ENCODE measurements around the gene C13orf46.
"Not testable (repeated sequence)": the region's sequence is repeated elsewhere in the genome, so short reads cannot be mapped to it uniquely, and the experiment has no call there.

C13orf46 gene

GRCh38 chr13:113991676-113992179 is 17.9 kb upstream of the C13orf46 start:
- DNase-seq, result no peak

- DNase-seq, result no peak
Observed at GRCh38 chr13:113991191-113991669, 17.4 kb upstream of the C13orf46 start.

DNA sequence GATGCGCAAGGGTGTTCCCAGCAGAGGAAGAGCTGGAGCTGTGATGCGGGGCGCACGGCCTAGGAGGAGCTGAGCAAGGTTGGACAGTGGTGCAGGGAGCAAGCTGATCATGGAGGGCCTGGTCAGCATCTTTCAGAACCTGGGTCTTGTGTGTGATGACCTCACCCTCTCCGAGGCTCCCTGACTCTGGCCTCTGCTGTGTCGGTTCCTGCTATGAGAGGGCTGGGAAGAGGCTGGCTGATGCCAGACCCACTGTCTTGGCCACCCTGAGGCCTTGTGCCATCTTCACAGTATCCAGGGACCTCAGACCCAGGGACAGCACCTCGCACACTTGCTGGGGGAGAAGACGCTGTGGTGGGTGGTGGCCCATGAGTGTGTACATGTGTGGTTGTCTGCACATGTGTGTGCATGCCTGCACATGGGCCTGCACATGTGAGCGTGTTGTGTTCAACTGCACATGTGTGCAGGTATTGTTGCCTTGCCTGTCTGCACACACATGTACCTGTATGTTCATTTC is 16.5 kb upstream of the C13orf46 start:
- no peak for DNase-seq

DNA sequence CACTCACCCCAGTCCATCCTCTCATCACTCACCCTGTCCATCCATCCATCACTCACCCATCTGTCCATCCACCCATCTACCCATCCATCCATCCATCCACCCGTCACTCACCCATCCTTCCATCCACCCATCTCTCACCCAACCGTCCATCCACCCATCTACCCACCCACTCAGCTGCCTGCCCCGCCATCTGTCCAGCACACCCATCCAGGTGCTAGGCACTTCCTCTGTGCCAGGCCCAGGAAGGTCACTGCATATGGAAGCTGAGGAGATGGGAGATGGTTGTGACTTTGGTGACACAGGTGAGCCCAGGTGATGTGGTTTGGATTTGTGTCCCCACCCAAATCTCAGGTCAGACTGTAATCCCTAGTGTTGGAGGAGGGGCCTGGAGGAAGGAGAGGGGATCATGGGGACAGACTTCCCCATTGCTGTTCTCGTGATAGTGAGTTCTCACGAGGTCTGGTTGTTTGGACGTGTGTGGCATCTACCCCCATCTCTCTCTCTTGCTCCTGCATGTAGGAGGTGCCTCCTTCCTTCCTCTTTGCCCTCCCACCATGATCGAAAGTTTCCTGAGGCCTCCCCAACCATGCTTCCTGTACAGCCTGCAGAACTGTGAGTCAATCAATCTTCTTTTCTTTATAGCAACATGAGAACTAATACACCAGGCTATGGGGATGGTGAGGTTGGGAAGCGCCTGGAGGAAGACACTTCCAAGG is 15.9 kb upstream of the C13orf46 start:
- DNase-seq, result no peak

DNA sequence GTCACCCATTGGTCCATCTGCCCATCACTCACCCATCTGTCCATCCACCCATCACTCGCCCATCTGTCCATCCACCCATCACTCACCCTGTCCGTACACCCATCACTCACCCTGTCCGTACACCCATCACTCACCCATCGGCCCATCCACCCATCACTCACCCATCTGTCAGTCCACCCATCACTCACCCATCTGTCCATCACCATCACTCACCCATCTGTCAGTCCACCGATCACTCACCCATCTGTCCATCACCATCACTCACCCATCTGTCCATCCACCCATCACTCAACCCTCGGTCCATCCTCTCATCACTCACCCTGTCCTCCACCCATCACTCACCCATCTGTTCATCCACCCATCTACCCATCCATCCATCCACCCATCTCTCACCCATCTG is 15.0 kb upstream of the C13orf46 start:
- not testable (repeated sequence) for DNase-seq

DNA sequence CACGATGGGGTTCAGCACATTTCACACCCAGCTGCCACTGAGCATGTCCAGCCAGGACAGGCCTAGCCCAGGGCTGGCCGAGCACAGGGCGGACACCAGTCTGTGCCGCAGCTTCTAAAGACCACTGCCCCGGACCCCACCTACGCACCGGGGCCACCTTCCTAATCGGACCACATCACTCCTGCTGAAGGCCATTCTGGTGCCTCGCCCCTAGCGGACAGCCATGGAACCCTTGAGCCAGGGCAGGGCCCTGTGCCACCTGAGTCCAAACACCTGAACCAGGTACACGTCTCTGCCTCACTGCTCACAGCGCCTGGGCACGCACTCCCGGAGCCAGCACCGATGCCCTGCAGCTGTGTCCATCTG is 8.4 kb upstream of the C13orf46 start:
- DNase-seq, result no peak

DNA sequence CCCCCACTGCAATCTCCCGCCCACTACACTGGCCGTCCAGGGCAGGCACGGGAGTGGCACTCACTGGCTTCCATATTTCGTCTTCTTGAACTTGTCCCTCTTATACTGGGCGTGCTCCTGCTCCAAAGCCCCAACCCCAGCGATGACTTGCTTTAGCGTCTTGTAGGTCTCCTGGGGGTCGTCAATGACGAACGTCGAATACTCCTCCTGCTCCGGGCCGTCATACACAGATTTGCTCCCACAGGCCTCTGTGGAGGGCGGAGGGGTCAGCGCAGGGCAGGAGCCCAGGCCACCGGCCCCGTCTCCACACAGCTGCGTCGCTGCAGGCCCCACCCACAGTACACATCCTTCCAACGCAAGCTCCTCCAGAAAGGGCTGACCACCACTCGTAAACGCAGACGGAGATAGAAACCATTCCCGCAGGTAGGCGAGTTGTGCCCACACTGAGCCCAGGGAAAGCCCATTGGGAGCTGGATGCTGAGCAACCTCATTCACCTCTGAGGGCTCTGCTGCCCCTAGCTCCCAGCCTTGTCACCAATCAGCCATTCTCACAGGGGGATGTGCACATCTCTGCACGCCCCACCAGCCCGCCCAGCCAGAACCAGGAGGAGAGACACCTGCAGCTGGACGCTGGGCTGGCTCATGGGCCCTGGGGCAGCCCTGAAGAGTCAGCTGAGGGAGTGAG is 7.9 kb upstream of the C13orf46 start:
- no peak for DNase-seq

DNA sequence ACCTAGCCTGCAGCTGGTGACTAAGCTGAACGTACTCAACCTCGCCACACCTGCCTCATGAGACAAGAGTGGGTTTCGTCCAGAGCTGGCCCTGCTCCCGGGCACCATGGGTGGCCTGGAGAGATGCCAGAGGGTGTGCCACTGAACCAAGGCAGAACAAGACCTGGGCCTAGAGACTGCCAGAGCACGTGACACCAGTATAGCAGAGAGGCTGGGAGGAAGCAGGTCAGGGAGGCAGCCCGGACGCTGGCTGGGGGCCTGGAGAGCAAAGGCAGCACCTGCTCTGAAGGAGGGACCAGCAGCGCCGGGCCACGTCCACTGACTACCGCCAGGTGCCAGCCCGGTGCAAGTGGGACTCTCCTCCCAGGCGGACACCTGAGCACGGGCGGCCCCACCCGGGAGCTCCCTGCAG is 7.3 kb upstream of the C13orf46 start:
- no peak for DNase-seq

DNA sequence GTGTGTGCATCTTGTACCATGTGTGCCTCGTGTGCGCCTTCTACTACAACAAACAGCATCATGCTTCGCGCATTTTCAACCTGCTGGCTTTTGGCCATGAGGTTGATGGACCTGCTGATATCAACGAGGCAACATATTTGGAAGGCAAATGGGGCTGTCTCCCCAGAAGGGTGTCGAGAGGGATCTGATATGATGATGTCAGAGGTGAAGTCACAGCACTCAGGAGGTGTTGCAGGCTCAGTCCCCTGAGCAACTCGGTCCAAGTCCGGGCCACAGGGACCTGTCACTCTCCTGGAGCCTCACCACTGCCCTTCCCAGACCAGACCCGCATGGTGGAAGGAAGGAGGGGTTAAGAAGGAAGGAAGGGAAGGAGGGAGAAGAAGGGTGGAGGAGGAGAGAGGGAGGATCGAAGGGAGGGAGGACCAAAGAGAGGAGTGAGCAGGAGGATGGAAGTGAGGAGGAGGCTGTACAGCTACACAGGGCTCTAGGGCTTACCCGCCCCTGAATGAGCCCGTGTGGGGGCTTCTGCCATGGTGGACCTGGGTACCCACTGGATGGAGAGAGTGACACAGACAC is 6.7 kb upstream of the C13orf46 start:
- no peak for DNase-seq

- DNase-seq, result no peak
Observed at GRCh38 chr13:113979791-113980471, 6.1 kb upstream of the C13orf46 start.

GRCh38 chr13:113978741-113979481 is 5.0 kb upstream of the C13orf46 start:
- DNase-seq, result no peak

DNA sequence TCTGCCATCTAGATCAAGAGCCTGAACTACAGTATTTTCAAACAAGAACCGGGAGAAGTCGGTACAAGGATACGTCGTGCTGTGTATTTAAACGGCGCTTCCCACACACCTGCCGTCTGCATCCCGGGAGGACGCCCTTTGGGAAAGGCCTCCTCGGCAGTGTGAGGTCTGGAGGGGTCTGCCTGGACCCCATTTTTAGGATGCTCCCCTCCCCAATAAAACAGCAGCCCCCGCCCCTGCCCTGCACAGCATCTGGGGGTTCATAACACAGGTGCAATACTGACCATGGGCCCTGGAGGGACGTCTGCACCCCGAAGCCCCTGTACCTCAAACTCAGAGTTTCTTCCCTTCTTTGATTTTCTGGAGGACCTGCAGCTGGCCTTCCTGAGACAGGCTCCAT is 4.1 kb upstream of the C13orf46 start:
- no peak for DNase-seq

DNA sequence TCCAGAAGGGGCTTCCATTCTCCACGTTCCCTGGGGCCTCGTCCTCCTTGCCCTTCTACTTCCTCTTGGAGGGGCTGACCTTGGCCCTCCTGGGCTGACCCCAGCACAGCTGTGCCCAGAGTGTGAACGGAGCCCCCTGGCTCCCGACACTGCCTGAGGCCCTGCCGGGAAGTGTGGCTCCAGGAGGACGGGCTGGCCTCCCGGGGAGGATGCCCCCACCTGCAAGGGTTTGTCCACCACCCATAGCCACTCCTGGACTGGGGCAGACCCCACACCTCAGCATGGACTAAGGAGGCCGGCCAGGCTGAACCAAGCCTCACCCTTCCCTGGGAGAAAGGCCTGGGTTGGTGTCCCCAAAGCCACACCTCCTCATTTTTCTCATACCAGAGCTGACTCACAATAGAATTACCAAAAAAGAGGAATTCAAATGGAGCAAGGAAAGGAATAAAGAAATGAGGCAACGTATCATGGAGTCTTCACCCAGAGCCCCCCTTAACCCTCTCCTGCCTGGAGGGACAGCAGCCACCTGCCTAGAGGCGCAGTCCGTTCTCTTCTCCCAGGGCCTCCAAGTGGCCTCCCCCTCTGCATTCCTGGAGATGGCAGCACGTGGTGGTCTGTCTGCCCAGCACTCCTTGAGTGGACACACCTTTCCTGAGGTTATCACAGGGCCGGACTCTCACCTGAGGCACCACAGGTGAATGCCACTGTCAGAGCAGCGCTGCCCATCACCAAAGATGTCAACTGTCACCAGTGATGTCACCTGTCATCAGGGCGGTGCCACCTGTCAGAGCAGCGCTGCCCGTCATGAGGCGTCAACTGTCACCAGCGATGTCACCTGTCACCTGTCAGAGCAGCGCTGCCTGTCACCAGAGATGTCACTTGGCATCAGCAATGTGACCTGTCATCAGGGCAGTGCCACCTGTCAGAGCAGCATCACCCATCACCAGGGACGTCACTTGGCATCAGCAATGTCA is 3.1 kb upstream of the C13orf46 start:
- DNase-seq, result peak; percentile 84

DNA sequence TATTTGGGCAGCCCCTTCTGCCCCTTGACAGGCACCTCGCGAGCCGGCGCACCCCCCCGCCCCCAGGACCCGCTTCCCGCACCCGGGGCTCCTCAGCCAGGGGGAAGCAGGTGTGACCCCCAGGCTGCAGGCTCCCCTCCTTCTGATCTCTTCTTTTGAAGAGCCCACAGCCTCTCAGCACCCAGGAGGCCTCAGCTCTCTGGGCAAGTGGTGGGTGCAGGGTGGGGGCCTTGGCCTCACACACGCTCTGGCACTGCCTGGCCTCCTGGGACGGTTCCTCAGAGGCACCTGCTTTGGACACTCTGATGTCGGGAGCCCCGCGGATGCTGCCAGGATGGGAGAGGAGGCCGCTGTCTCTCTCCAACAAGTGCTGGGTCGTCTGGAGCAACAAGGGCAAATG is 1.5 kb upstream of the C13orf46 start:
- DNase-seq, result no peak

DNA sequence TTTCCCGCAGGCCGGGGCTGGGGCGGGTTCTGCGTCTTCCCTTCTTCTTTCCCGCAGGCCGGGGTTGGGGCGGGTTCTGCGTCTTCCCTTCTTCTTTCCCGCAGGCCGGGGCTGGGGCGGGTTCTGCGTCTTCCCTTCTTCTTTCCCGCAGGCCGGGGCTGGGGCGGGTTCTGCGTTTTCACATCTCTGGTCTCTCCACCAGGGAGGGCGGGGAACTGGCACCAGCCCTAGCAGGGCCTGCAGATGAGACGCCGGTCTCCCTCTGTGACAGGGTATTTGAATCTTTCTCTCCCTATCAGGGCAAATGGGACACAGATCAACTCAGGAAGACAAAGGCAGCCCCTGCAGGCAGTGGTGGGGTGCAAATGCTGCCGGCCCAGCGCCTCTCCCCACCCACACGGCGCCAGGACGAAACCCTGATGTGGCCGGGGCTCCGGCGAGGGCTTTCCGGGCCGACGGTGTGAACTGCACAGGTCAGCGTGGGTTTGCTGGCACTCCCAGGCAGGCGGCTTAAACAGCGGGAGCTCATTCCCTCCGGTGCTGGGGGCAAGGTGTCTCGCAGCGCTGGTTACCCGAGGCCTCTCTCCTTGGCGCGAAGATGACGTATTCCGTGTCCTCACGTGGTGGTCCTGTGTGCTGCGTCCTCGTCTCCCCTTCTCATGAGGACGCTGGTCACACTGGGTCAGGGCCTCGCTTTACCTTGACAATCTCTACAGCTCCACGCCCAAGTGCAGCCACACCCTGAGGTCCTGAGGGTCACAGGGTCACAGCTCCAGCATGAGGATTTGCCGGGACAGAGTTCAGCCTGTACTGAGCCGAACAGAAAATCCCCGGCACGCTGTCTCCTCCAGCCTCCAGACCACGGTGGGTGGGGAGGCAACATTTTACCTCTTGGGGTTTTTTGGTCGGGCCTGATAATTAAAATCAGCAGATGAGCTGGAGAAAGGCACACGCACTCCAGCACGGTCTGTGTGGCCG is 717 bp upstream of the C13orf46 start:
- no peak for DNase-seq

- DNase-seq, result no peak
Observed at GRCh38 chr13:113972451-113973217, 1.2 kb downstream of the C13orf46 start.

DNA sequence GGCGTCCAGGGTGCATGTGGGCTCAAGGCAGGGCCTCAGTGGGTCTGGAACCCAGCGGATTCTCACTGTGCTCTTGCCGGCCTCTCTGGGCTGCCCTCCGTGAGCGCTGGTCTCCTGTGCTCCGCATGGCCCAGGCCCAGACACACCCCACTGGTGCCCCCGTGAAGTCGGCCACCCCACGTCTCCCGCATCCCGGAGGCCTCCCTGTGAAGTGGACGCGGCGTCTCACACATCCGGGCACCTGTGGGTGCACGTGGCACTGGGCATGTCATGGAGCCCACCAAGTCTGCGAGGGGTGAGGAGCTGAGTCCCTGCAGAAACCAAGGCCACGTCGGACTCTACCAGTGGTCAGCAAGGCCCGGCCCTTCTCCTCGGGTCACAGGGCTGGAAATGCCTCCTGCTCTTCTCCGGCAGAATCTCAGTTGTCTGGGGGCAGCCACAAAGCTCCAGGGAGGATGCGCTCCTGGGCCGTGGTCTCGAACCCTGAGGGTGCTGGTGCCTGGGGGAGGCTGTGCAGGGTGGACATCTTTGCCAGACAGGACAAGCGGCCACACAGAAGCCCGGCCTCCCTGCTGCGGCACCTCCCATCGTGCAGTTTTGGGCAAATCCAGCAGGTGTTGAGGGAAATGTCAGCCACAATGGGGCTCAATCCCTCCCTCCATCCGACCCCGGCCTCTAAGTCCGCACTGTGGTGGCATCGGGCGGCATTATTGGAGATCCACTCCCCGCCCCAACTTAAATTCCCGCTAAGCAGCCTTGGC is 2.2 kb downstream of the C13orf46 start:
- no peak for DNase-seq

- DNase-seq, result no peak
Observed at GRCh38 chr13:113970810-113971470, 2.9 kb downstream of the C13orf46 start.

Data from EL (cell line).